Right lobe of liver (tissue), 6 donors: Measurements from ENCODE around the gene CENPP. TPM values are rescaled to one million over a fixed set of nuclear protein-coding genes. Genes with fewer than 3 reads are reported as not detected.

Source experiments
- ATAC-seq, 4 donors: fragments of 200-7000 bp; cut with Tn5 transposase; one replicate each; pipeline ENCODE4 v1.9.1; 2020; ENCODE audit warnings: mild to moderate bottlenecking in 4 of 4, moderate library complexity in 4 of 4
- DNase-seq, 3 donors: peaks; one replicate each; pipeline ENCODE4 v3.0.0-alpha.2; 2020
- H3K27ac ChIP-seq, 3 donors: fragments of 200-600 bp; one replicate each; pipeline ENCODE4 v1.8.0; 2022
- H3K27me3 ChIP-seq, 2 donors: fragments of 200-600 bp; one replicate each; pipeline ENCODE4 v1.8.0; 2022
- H3K36me3 ChIP-seq, 4 donors: fragments of 200-600 bp; sonication (generic) in 1 of 4; one replicate each; pipeline versions ENCODE4 v1.5.1 to v1.8.0; 2017 to 2022; ENCODE audit warnings: control low read depth in 1 of 4
- H3K4me1 ChIP-seq, 4 donors: fragments of 200-600 bp; sonication (generic) in 1 of 4; one replicate each; pipeline versions ENCODE4 v1.5.1 to v1.8.0; 2017 to 2022; ENCODE audit warnings: control low read depth in 1 of 4
- H3K4me3 ChIP-seq, 3 donors: fragments of 200-600 bp; one replicate each; pipeline ENCODE4 v1.8.0; 2022
- H3K9me3 ChIP-seq, 4 donors: fragments of 200-600 bp; sonication (generic) in 1 of 4; one replicate each; pipeline versions ENCODE4 v1.5.1 to v1.8.0; 2017 to 2022; ENCODE audit warnings: control low read depth in 1 of 4
- CTCF ChIP-seq, 4 donors: fragments of 200-600 bp in 3 of 4; fragments of 450-650 bp in 1 of 4; IDR thresholded peaks; one replicate each; pipeline versions ENCODE4 v1.5.1 to v1.8.0; 2016 to 2022; ENCODE audit warnings: antibody characterized with exemption in 4 of 4, mild to moderate bottlenecking in 2 of 4
- POLR2A ChIP-seq: fragments of 450-650 bp; IDR thresholded peaks from one replicate; pipeline ENCODE4 v1.6.1; 2017; ENCODE audit warnings: antibody characterized with exemption, mild to moderate bottlenecking
- WGBS: methylation state at CpG from one replicate; pipeline ENCODE4 v1.1.6; 2018; ENCODE audit warnings: low coverage, low lambda C conversion rate; ENCODE audit not compliant: insufficient coverage; ENCODE audit errors: missing lambda C conversion rate; 5-methylcytosine and 5-hydroxymethylcytosine counted together
- intact Hi-C, 2 donors: fragments of 100-400 bp; cut with DNase I; formaldehyde crosslinking; loops; one replicate each; pipeline versions ENCODE4 v1.11.2 to v1.14.1; 2022
- total RNA-seq, 6 experiments: library from RNA; depleted of rRNA in 2 of 6; stranded (reverse); fragments of >200 nt in 2 of 6; fragmentation: NEBNext Ultra II Directional in 3 of 6; extraction: Animal tissue kit (Norgen Biotek cat#: 25700) in 3 of 6; gene quantifications; one replicate each; pipeline versions ENCODE4 v1.1.0 to v1.2.4, GENCODE V29; 2016 to 2023
- donor health status: DM: no; HTN: yes; CAD: no.
- donor health status: DM: no; HTN: no; CAD: no.
- donor health status: DM: no; HTN: no; CAD: no.
- donor health status: DM: no; HTN: yes; CAD: no.
- donor health status: DM: no; HTN: yes; CAD: no.

The CENPP gene
- total RNA-seq, 6 experiments from 2014 or later: 1.0 to 3.7 (median 1.5) TPM

GRCh38 chr9:92647671-92648473 lies 322.1 kb downstream of the CENPP start:
- TF ChIP-seq CTCF (IDR thresholded peaks at IDR 0.05): no peak
- TF ChIP-seq POLR2A: no peak
- peak in 2 of 4 donors; percentile 13 to 39 for ATAC-seq
- 93% methylated on average over 8 of the region's 11 CpGs for WGBS
- Histone ChIP-seq H3K36me3 (peaks cover 0 to 53% (median 15%) of the 10 kb centered on the region in 4 donors), H3K27me3 (no peaks in the 10 kb centered on the region), H3K4me1 (peaks cover 0 to 7% (median 0%) of the 10 kb centered on the region in 4 donors), H3K4me3 (no peak overlapping the region), H3K9me3 (no peaks in the 10 kb centered on the region), H3K27ac (no peak overlapping the region)
- DNase-seq: peak in 2 of 3 donors; percentile 16 to 31
- intact Hi-C loops: no loop called here

- Histone ChIP-seq H3K4me3 (no peak overlapping the region), H3K36me3 (peaks cover 0 to 49% (median 12%) of the 10 kb centered on the region in 4 donors), H3K4me1 (peaks cover 0 to 7% (median 0%) of the 10 kb centered on the region in 4 donors), H3K27me3 (no peaks in the 10 kb centered on the region), H3K27ac (no peak overlapping the region), H3K9me3 (no peaks in the 10 kb centered on the region)
- ATAC-seq: peak in 2 of 4 donors; percentile 18 to 20
- DNase-seq: peak; percentile 9 to 34 (median 23)
- TF ChIP-seq POLR2A: no peak
- no peak for TF ChIP-seq CTCF (IDR thresholded peaks at IDR 0.05)
- intact Hi-C loops: no loop called here
- 60% methylated on average over 1 of the region's 6 CpGs for WGBS
Observed at GRCh38 chr9:92648474-92648971, 322.8 kb downstream of the CENPP start.

GRCh38 chr9:92649007-92649406 lies 323.3 kb downstream of the CENPP start:
- peaks cover 0 to 7% (median 0%) of the 10 kb centered on the region in 4 donors for H3K4me1 ChIP-seq
- DNase-seq (peak in 2 of 3 donors; percentile 38), ATAC-seq (no peak)
- H3K27me3 ChIP-seq: no peaks in the 10 kb centered on the region
- H3K9me3 ChIP-seq: no peaks in the 10 kb centered on the region
- no peak overlapping the region for H3K4me3 ChIP-seq
- TF ChIP-seq POLR2A: no peak
- no peak for TF ChIP-seq CTCF (IDR thresholded peaks at IDR 0.05)
- 83% methylated on average over 3 of the region's 5 CpGs for WGBS
- H3K36me3 ChIP-seq: peaks cover 0 to 44% (median 12%) of the 10 kb centered on the region in 4 donors
- H3K27ac ChIP-seq: no peak overlapping the region
- intact Hi-C loops: no loop called here

- peaks cover 0 to 34% (median 10%) of the 10 kb centered on the region in 4 donors for H3K36me3 ChIP-seq
- DNase-seq (peak in 1 of 3 donors; percentile 24), ATAC-seq (no peak)
- H3K4me3 ChIP-seq: no peak overlapping the region
- 92% methylated on average over 3 of the region's 6 CpGs for WGBS
- no peaks in the 10 kb centered on the region for H3K9me3 ChIP-seq
- H3K27ac ChIP-seq: no peak overlapping the region
- H3K4me1 ChIP-seq: peaks cover 0 to 7% (median 0%) of the 10 kb centered on the region in 4 donors
- intact Hi-C loops: no loop called here
- no peak for TF ChIP-seq POLR2A
- TF ChIP-seq CTCF (IDR thresholded peaks at IDR 0.05): no peak
- H3K27me3 ChIP-seq: no peaks in the 10 kb centered on the region
Observed at GRCh38 chr9:92650296-92650695, 324.5 kb downstream of the CENPP start.
